H9 (cell line): Measurements from ENCODE around the gene ZNF135. TPM values are rescaled to one million over a fixed set of nuclear protein-coding genes. Genes with fewer than 3 reads are reported as not detected.

Source experiments
- DNase-seq: peaks from one replicate; pipeline ENCODE4 v3.0.0-alpha.2; 2017
- H2AFZ ChIP-seq: one replicate; pipeline ENCODE4 v1.6.1; 2013; ENCODE audit warnings: mild to moderate bottlenecking, low read length, control low read depth, moderate library complexity
- H2AK5ac ChIP-seq: 2 replicates; pipeline ENCODE4 v1.6.1; 2013; ENCODE audit warnings: low read length, control low read depth, mixed read lengths; ENCODE audit not compliant: insufficient read length
- H2BK120ac ChIP-seq: one replicate; pipeline ENCODE4 v1.6.1; 2013; ENCODE audit warnings: low read depth, mild to moderate bottlenecking, low read length, control low read depth, inconsistent platforms; ENCODE audit not compliant: poor library complexity, severe bottlenecking
- H2BK12ac ChIP-seq: 2 replicates; pipeline ENCODE4 v1.6.1; 2013; ENCODE audit warnings: low read length, control low read depth, mixed read lengths, low read depth; ENCODE audit not compliant: insufficient read length
- H2BK15ac ChIP-seq: 2 replicates; pipeline ENCODE4 v1.6.1; 2013; ENCODE audit warnings: low read depth, low read length, control low read depth
- H2BK20ac ChIP-seq: one replicate; pipeline ENCODE4 v1.6.1; 2013; ENCODE audit warnings: low read depth, mild to moderate bottlenecking, low read length, control low read depth, inconsistent platforms; ENCODE audit not compliant: poor library complexity, severe bottlenecking
- H2BK5ac ChIP-seq: 2 replicates; pipeline ENCODE4 v1.6.1; 2013; ENCODE audit warnings: low read length, control low read depth, mixed read lengths; ENCODE audit not compliant: insufficient read length
- H3K14ac ChIP-seq: 2 replicates; pipeline ENCODE4 v1.6.1; 2013; ENCODE audit warnings: low read length, control low read depth; ENCODE audit not compliant: insufficient read depth
- H3K18ac ChIP-seq: 2 replicates; pipeline ENCODE4 v1.6.1; 2013; ENCODE audit warnings: low read depth, mild to moderate bottlenecking, mixed read lengths, low read length, control low read depth; ENCODE audit not compliant: insufficient read length
- H3K23ac ChIP-seq: 2 replicates; pipeline ENCODE4 v1.6.1; 2013; ENCODE audit warnings: low read length, control low read depth, mixed read lengths, low read depth; ENCODE audit not compliant: insufficient read length
- H3K23me2 ChIP-seq: 2 replicates; pipeline ENCODE4 v1.6.1; 2013; ENCODE audit warnings: low read depth, mild to moderate bottlenecking, mixed read lengths, low read length, control low read depth; ENCODE audit not compliant: insufficient read length, poor library complexity, severe bottlenecking
- H3K27ac ChIP-seq: 2 replicates; pipeline ENCODE4 v1.5.1; 2013; ENCODE audit warnings: low read length, control low read depth, mixed read lengths, low read depth; ENCODE audit not compliant: insufficient read length
- H3K27me3 ChIP-seq: 2 replicates; pipeline ENCODE4 v1.6.1; 2013; ENCODE audit warnings: low read length, control low read depth, inconsistent platforms; ENCODE audit not compliant: insufficient read depth
- H3K4ac ChIP-seq: 2 replicates; pipeline ENCODE4 v1.6.1; 2013; ENCODE audit warnings: low read depth, mild to moderate bottlenecking, control low read depth, inconsistent platforms, low read length, moderate library complexity
- H3K4me1 ChIP-seq: 2 replicates; pipeline ENCODE4 v1.6.1; 2013; ENCODE audit warnings: low read length, control low read depth, inconsistent platforms; ENCODE audit not compliant: insufficient read depth
- H3K4me2 ChIP-seq: 2 replicates; pipeline ENCODE4 v1.6.1; 2013; ENCODE audit warnings: low read length, control low read depth, mixed read lengths; ENCODE audit not compliant: insufficient read length, insufficient read depth
- H3K56ac ChIP-seq: 2 replicates; pipeline ENCODE4 v1.6.1; 2013; ENCODE audit warnings: low read depth, mild to moderate bottlenecking, mixed read lengths, low read length, control low read depth; ENCODE audit not compliant: insufficient read length
- H3K79me1 ChIP-seq: 2 replicates; pipeline ENCODE4 v1.6.1; 2013; ENCODE audit warnings: low read depth, mild to moderate bottlenecking, moderate library complexity, low read length, control low read depth, inconsistent platforms; ENCODE audit not compliant: insufficient read depth, poor library complexity, severe bottlenecking
- H3K79me2 ChIP-seq: 2 replicates; pipeline ENCODE4 v1.6.1; 2013; ENCODE audit warnings: low read length, control low read depth, inconsistent platforms; ENCODE audit not compliant: insufficient read depth
- H3K9ac ChIP-seq: 2 replicates; pipeline ENCODE4 v1.6.1; 2013; ENCODE audit warnings: low read length, control low read depth, mixed read lengths; ENCODE audit not compliant: insufficient read length; ENCODE audit errors: extremely low read depth
- H3K9me3 ChIP-seq: one replicate; pipeline ENCODE4 v1.6.1; 2013; ENCODE audit warnings: low read depth, low read length, inconsistent platforms; ENCODE audit not compliant: control insufficient read depth
- H3T11ph ChIP-seq: one replicate; pipeline ENCODE4 v1.6.1; 2013; ENCODE audit warnings: mild to moderate bottlenecking, low read length, control low read depth, inconsistent platforms
- H4K20me1 ChIP-seq: one replicate; pipeline ENCODE4 v1.6.1; 2013; ENCODE audit not compliant: control insufficient read depth, insufficient read length, insufficient read depth
- H4K5ac ChIP-seq: 2 replicates; pipeline ENCODE4 v1.6.1; 2013; ENCODE audit warnings: low read depth, mild to moderate bottlenecking, mixed read lengths, low read length, control low read depth; ENCODE audit not compliant: insufficient read length
- H4K8ac ChIP-seq: replicated peaks from 2 replicates; pipeline ENCODE4 v1.6.1; 2013; ENCODE audit warnings: low read length, control low read depth, mixed read lengths, low read depth; ENCODE audit not compliant: insufficient read length
- H4K91ac ChIP-seq: 2 replicates; pipeline ENCODE4 v1.6.1; 2013; ENCODE audit warnings: low read depth, mild to moderate bottlenecking, moderate library complexity, mixed read lengths, low read length, control low read depth; ENCODE audit not compliant: insufficient read length
- H3K27ac Mint-ChIP-seq, 3 experiments: 2 replicates in 2 of 3; 3 replicates in 1 of 3; pipeline ENCODE4 v1.8.0; 2020 to 2021; ENCODE audit warnings: mixed read lengths in 3 of 3, mild to moderate bottlenecking in 1 of 3, moderate library complexity in 1 of 3
- H3K27me3 Mint-ChIP-seq: 2 replicates; pipeline ENCODE4 v1.8.0; 2021; ENCODE audit warnings: low read depth, mild to moderate bottlenecking, moderate library complexity, mixed read lengths
- H3K36me3 Mint-ChIP-seq, 3 experiments: 2 replicates in 2 of 3; 3 replicates in 1 of 3; pipeline ENCODE4 v1.8.0; 2020 to 2021; ENCODE audit warnings: low read depth in 3 of 3, mixed read lengths in 3 of 3; ENCODE audit not compliant: insufficient read depth in 1 of 3
- H3K4me1 Mint-ChIP-seq, 2 experiments: 2 replicates each; pipeline ENCODE4 v1.8.0; 2020; ENCODE audit warnings: mixed read lengths in 2 of 2
- H3K4me3 Mint-ChIP-seq, 2 experiments: 2 replicates in 1 of 2; 3 replicates in 1 of 2; pipeline ENCODE4 v1.8.0; 2020 to 2021; ENCODE audit warnings: mild to moderate bottlenecking in 2 of 2, mixed read lengths in 2 of 2, moderate library complexity in 1 of 2
- H3K9me3 Mint-ChIP-seq, 2 experiments: 2 replicates in 1 of 2; 3 replicates in 1 of 2; pipeline ENCODE4 v1.8.0; 2020; ENCODE audit warnings: mild to moderate bottlenecking in 2 of 2, mixed read lengths in 2 of 2, moderate library complexity in 1 of 2
- CTCF ChIP-seq: fragments of 200-600 bp; sonication (generic); conservative IDR thresholded peaks from 3 replicates; pipeline ENCODE4 v1.8.0; 2021; ENCODE audit warnings: antibody characterized with exemption, mild to moderate bottlenecking
- WGBS: extraction: QIAGEN DNeasy Blood & Tissue Kit; methylation state at CpG from one replicate; pipeline ENCODE4 v1.1.7; 2013; ENCODE audit warnings: missing lambda C conversion rate, low lambda C conversion rate, mixed read lengths; ENCODE audit not compliant: insufficient read length; ENCODE audit errors: extremely low coverage; 5-methylcytosine and 5-hydroxymethylcytosine counted together
- total RNA-seq: library from RNA; stranded (reverse); gene quantifications from 2 replicates; pipeline ENCODE4 v1.2.1, GENCODE V29; 2021

The ZNF135 gene
- total RNA-seq, 1 experiment from 2014 or later, result 4.7 TPM

GRCh38 chr19:58118979-58119733 lies 60.1 kb downstream of the ZNF135 start:
- Mint-ChIP-seq H3K27ac (no peak overlapping the region), H3K9me3 (peaks cover 89% of the 10 kb centered on the region in 2 experiments), H3K4me3 (no peak overlapping the region)

More at GRCh38 chr19:58118979-58119733, 60.1 kb downstream of the ZNF135 start:
- H3K23ac ChIP-seq, result no peak overlapping the region
- H4K5ac ChIP-seq, result no peak overlapping the region
- no peak overlapping the region for H3K56ac ChIP-seq
- no peak overlapping the region for H2BK20ac ChIP-seq
- no peak for TF ChIP-seq CTCF
- no peak overlapping the region for H2BK12ac ChIP-seq
- H3K36me3 Mint-ChIP-seq, result peaks cover 17 to 43% (median 27%) of the 10 kb centered on the region in 3 experiments
- no peak overlapping the region for H3K4me2 ChIP-seq
- no peak overlapping the region for H2BK5ac ChIP-seq
- no peak overlapping the region for H3K18ac ChIP-seq
- H3K27ac ChIP-seq, result no peak overlapping the region
- H2AK5ac ChIP-seq, result no peak overlapping the region
- no peaks in the 10 kb centered on the region for H3K79me2 ChIP-seq
- no peak overlapping the region for H4K91ac ChIP-seq
- H3K4ac ChIP-seq, result no peak overlapping the region
- H4K8ac ChIP-seq, result no peak overlapping the region
- no peak overlapping the region for H2BK15ac ChIP-seq
- no peak overlapping the region for H2AFZ ChIP-seq
- no CpG with 5 or more reads among the region's 5 CpGs for WGBS
- no peaks in the 10 kb centered on the region for H4K20me1 ChIP-seq
- H3T11ph ChIP-seq, result no peak overlapping the region
- no peak overlapping the region for H3K9ac ChIP-seq
- H3K4me1 ChIP-seq, result no peaks in the 10 kb centered on the region
- no peaks in the 10 kb centered on the region for H3K79me1 ChIP-seq
- peaks cover 85% of the 10 kb centered on the region for H3K9me3 ChIP-seq
- H3K27me3 ChIP-seq, result no peaks in the 10 kb centered on the region
- H2BK120ac ChIP-seq, result no peak overlapping the region
- no peak overlapping the region for H3K14ac ChIP-seq
- no peaks in the 10 kb centered on the region for H3K23me2 ChIP-seq
- DNase-seq, result no peak
- peaks cover 12% of the 10 kb centered on the region for H3K27me3 Mint-ChIP-seq
- H3K4me1 Mint-ChIP-seq, result no peaks in the 10 kb centered on the region

Other genes with a start within 250 kb of the ZNF135 start
- gene ZNF552, start 244.4 kb upstream of the ZNF135 start, total RNA-seq, result 9.2 and 11.3 TPM in 2 replicates
- gene ZNF587B, start 229.0 kb upstream of the ZNF135 start, total RNA-seq, result 41.8 and 45.2 TPM in 2 replicates
- gene ZNF587, start 209.4 kb upstream of the ZNF135 start, total RNA-seq, result 37.5 and 40.0 TPM in 2 replicates
- 98.7 and 103 TPM in 2 replicates for gene ZNF814, start 170.2 kb upstream of the ZNF135 start, total RNA-seq
- gene ZNF417, start 142.7 kb upstream of the ZNF135 start, total RNA-seq, result 22.1 and 22.2 TPM in 2 replicates
- gene ZNF418, start 123.9 kb upstream of the ZNF135 start, total RNA-seq, result 25.1 and 26.2 TPM in 2 replicates
- 11.9 and 12.3 TPM in 2 replicates for gene ZNF256, start 111.6 kb upstream of the ZNF135 start, total RNA-seq
- gene C19orf18, start 84.7 kb upstream of the ZNF135 start, total RNA-seq, result 0.26 and 0.33 TPM in 2 replicates
- 13.4 and 14.1 TPM in 2 replicates for gene ZNF606, start 56.5 kb upstream of the ZNF135 start, total RNA-seq
- 0.77 and 1.2 TPM in 2 replicates for gene ZSCAN1, start 25.3 kb upstream of the ZNF135 start, total RNA-seq
- gene ZSCAN18, start 38.9 kb downstream of the ZNF135 start, total RNA-seq, result 35.4 and 40.1 TPM in 2 replicates
- 11.8 and 12.1 TPM in 2 replicates for gene ZNF329, start 91.5 kb downstream of the ZNF135 start, total RNA-seq
- gene ZNF274, start 123.8 kb downstream of the ZNF135 start, total RNA-seq, result 27.0 and 28.7 TPM in 2 replicates
- gene ZNF544, start 169.6 kb downstream of the ZNF135 start, total RNA-seq, result 97.2 and 97.6 TPM in 2 replicates
- 16.9 and 17.3 TPM in 2 replicates for gene ZNF8, start 219.7 kb downstream of the ZNF135 start, total RNA-seq
- 43.6 and 43.7 TPM in 2 replicates for gene ERVK3-1, start 246.1 kb downstream of the ZNF135 start, total RNA-seq